Ramos (cell line): Measurements from ENCODE around the gene SNX3.

ENCODE experiments used
- in situ Hi-C: fragments of 300-500 bp; cut with MboI; formaldehyde crosslinking; loops from one replicate; pipeline ENCODE4 v1.14.3; 2022; ENCODE audit warnings: low sequenced_read_pairs; ENCODE audit not compliant: unreplicated experiment

Gene SNX3

GRCh38 chr6:108209738-108210137, 51.1 kb downstream of the SNX3 start:
- in situ Hi-C loops: no loop called here

GRCh38 chr6:108207013-108207412, 53.8 kb downstream of the SNX3 start:
- in situ Hi-C loops: no loop called here

GRCh38 chr6:108203189-108204112, 57.4 kb downstream of the SNX3 start:
- in situ Hi-C loops: no loop called here

- in situ Hi-C loops: no loop called here
Observed at GRCh38 chr6:108200631-108201030, 60.2 kb downstream of the SNX3 start.

GRCh38 chr6:108200186-108200585, 60.7 kb downstream of the SNX3 start:
- in situ Hi-C loops: no loop called here

GRCh38 chr6:108198761-108199498, 61.9 kb downstream of the SNX3 start:
- in situ Hi-C loops: no loop called here

- in situ Hi-C loops: no loop called here
Observed at GRCh38 chr6:108195209-108195608, 65.6 kb downstream of the SNX3 start.

GRCh38 chr6:108194503-108194902, 66.3 kb downstream of the SNX3 start:
- in situ Hi-C loops: no loop called here

GRCh38 chr6:108193835-108194234, 67.0 kb downstream of the SNX3 start:
- in situ Hi-C loops: no loop called here

- in situ Hi-C loops: no loop called here
Observed at GRCh38 chr6:108193131-108193530, 67.7 kb downstream of the SNX3 start.

- in situ Hi-C loops: no loop called here
Observed at GRCh38 chr6:108187519-108187918, 73.3 kb downstream of the SNX3 start.

GRCh38 chr6:108186226-108186625, 74.6 kb downstream of the SNX3 start:
- in situ Hi-C loops: no loop called here

- in situ Hi-C loops: no loop called here
Observed at GRCh38 chr6:108180776-108181175, 80.1 kb downstream of the SNX3 start.

- in situ Hi-C loops: no loop called here
Observed at GRCh38 chr6:108180266-108180665, 80.6 kb downstream of the SNX3 start.

GRCh38 chr6:108179741-108180140, 81.1 kb downstream of the SNX3 start:
- in situ Hi-C loops: no loop called here

GRCh38 chr6:108176281-108177089, 84.4 kb downstream of the SNX3 start:
- in situ Hi-C loops: no loop called here

- in situ Hi-C loops: no loop called here
Observed at GRCh38 chr6:108175592-108176279, 85.1 kb downstream of the SNX3 start.

GRCh38 chr6:108175176-108175591, 85.7 kb downstream of the SNX3 start:
- in situ Hi-C loops: no loop called here

GRCh38 chr6:108174371-108175175, 86.3 kb downstream of the SNX3 start:
- in situ Hi-C loops: no loop called here
